GM19397 (cell line): ENCODE measurements around the gene RPS15A.

Source experiments
- ATAC-seq: cut with Tn5 transposase; IDR thresholded peaks from one replicate; pipeline ENCODE4 v1.9.1; 2021; ENCODE audit warnings: mild to moderate bottlenecking, moderate library complexity; ENCODE audit not compliant: unreplicated experiment

The RPS15A gene

DNA sequence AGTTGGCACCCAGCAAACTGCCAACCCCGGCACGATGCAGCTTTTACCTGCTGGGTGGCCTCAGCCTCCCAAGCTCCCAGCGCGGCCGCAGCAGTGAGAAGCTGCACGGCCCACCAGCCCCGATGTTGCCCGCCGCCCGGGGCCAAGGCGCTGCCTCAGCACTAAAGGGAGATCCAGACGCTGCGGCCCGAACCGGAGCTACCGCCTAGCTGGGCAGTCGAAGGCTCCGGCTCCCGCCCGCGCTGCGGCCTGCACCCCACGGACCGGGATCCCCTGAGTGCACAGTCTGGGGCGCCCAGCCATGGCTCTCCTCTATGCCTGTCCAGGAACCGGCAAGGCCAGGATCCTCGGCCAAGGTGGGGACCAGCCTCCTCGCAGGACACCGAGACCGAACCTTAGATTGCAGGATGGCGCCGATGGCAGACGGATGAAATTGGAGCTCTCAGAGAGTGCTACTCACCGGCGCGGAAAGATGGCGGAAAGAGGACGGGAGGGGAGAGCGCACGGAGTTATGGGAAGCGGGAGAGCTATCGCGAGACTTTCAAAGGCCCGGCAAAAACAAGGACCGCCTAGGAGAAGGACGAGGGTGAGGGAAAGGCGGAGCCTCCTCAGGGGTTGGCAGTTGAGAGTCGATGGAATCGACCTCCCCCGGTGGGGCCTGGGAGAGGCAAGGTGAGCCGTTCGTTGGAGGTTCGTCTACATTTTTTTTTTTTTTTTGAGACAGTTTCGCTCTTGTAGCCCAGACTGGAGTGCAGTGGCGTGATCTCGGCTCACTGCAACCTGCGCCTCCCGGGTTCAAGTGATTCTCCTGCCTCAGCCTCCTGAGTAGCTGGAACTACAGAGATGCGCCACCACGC lies at the start of gene RPS15A:
RPS15A (minus strand) TSS at position 485 of the 857 bp plus-strand sequence. CDS start 1,221 bp downstream, outside the sequence.
- peak; percentile 86 for ATAC-seq

DNA sequence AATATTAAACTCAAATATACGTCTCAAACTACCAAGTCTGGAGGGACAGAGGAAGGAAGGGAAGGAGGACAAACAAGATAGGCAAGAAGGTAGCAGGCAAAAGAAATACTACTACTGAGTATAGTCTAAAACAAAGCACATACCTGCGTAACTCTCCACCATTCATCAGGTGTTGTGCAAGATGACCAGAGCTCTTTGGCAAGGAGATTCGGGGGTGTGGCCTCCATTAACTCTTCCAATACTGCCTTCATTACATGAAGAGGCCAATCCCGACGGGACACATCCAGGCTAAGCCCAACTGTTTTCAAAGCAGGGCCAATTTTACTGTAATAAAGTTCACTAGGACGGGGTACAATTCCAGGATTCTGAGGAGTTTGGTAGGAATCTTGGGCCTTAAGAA lies 49.4 kb upstream of the RPS15A start:
- ATAC-seq: no peak

DNA sequence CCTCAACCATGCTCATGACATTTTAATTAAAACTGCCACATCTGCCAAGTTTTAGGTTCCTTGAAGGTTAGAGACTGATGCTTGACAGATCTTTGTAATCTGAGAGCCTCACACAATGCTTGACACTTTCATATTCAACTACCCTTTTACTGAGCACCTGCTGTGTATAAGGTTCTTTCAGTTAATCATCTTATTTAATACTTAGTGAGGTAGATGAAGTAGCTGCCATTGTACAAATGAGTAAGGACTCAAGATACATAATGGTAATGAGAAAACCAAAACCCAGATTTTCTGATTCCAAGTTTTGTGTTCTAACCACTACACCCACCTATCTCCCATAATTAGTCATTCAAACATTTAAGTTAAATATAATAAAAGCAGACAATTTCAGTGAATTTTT lies 46.6 kb upstream of the RPS15A start:
- ATAC-seq: no peak

DNA sequence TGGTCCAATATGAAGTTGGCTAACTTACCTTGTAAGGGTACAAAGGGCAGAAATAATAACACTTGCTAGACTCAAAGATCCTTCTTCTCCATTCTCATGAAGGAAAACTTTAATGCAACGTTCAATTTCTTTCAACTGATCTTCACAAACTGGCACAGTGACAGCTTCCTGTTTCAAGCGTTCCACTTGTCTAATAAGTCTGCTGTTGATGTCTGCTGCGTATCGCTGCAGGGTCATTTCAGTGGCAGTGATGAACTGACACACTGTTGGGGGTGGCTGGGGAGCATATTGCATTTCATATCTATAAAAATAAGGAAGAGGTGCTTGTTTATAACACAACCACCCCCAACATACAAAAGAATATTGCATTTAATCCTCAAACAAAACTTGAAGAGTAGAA lies 44.7 kb upstream of the RPS15A start:
- ATAC-seq: no peak

DNA sequence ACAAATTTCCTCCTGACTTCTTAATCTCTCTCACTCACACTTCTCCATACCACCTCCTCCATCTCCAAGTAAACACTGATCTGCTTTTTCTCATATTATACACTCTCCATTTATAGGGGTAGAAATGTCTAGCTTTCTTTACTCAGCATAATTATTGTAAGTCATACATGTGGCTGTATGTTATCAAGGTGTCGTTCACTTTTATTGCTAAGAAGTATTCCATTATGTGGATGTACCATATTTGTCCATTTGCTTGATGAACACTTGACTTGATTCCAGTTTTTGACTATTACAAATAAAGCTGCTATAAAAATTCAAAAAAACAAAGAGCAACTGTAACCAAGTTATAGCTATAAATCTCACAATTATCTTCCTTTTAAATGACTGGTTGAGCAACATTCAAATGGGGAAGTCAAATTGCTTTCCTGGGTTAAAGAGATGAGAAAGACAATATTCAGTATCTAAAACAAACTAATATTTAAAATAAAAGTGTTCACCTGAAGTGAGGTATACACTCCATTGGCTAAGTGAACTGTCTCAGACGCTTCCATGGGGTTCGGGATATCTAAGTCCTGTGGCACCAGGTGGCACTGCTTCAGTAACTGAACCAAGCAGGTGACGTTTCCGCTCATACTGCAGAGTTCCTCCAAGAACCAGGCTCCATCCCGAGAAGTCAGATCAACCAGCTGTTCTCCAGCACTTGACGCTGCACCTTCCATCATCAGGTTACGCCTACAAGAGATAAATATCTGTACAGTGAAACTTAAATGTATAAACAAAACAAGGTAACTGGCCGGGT lies 43.8 kb upstream of the RPS15A start:
- no peak for ATAC-seq

DNA sequence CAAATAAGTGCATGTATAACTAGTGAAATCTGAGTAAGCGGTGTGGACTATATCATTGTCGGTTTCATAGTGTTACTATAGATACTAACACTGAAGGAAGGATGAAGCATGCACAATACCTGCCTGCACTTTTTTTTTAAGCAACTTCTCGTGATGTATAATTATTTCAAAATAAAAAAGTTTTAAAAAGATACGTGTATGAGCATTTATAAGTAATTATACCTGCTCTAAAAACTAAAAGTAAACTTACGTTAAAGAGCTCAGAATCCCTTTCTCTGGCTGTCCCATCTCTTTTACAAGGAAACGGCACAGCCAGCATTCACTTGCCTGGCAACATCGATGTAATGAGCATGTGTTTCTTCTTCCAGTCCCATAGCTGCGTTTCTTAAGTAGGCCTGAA lies 42.5 kb upstream of the RPS15A start:
- ATAC-seq: no peak

DNA sequence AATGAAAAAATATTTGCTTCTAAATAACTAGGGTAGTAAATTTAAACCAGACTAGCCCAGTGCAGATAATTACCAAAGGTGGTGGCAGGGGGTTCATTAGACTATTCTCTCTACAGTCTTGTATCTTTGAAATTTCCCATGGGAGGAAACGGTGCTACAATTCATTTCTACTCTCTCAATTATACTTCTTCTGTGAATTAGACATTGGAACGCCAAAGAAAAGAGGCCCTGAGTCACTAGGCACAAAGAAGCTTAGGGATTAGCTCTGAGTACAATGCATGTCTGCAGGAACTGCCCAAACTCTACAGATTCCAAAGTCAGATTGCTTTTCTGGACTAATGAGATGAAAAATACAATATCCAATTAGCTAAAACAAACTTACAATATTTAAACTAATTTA lies 41.9 kb upstream of the RPS15A start:
- no peak for ATAC-seq

DNA sequence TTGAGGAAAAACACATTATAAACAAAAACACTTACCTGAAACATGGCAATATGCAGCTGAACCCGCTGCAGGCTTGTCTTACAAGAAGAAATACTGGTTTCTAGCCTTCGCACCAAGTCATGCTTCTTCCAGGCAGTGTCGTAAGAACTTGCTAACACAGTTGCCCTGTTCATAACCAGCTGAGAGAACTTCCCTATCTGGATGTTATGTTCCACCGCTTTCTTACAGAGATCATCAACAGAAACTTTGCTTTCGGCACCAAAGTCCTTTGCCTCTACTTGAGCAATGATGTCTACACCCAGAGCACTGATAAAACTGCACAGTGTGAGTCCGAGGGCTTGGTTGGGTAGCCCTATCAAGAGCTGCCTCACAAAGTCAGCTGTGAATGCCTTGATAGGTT lies 39.1 kb upstream of the RPS15A start:
- no peak for ATAC-seq

DNA sequence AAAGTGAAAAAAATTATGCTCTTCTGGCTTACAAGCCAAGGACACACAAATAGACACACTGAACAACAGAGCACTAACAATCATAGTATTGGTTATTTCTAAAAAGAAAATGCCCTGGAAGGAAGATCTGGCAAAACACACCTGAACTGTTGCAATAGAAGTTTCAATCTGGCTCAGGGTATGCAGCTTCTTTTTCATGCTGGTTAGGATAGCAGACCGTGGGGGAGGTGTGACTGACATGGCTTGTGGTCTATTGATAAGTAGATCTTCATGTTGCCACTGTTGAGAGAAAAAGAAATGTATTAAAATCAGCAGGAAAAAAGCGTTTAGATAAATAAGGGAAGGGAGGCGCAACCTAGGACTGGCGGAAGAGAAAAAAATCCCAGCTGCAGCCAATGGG lies 37.8 kb upstream of the RPS15A start:
- ATAC-seq: no peak

DNA sequence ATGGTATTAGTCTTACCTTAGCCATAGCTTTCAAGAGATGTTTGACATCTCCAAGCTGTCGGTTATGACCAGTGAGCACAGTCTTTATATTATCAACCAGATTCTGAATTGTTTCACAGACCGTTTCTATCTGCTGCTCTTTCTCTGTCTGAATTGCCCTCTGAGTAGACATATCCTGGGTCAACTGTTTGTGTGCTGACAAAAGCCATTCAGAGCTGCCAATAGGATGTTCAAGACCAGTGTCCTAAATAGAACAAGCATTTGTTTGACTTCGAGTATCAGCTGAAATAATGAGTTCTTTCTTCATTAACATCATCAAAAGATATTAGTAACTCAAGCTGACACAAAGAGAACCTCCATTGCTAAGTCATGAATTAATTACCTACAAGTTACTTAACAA lies 26.2 kb upstream of the RPS15A start:
- no peak for ATAC-seq

DNA sequence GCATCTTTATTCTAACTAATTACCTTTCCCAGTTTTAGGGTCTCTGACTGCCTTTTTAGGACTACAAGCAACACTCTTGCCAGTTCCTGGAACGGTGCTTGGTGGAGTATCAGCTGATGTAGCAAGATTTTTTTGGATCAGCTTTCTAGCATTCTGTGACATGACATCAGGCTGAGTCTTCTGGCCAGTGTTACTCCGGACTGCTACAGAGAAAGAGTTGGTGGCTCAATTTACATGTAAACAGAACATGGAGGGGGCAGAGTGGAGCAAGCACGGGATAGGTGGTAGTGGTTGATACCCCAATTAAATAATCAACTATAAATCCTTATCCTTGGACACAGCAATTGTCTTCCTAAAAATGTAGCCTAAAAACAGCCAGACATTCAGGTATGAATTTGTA lies 21.8 kb upstream of the RPS15A start:
- ATAC-seq: no peak

DNA sequence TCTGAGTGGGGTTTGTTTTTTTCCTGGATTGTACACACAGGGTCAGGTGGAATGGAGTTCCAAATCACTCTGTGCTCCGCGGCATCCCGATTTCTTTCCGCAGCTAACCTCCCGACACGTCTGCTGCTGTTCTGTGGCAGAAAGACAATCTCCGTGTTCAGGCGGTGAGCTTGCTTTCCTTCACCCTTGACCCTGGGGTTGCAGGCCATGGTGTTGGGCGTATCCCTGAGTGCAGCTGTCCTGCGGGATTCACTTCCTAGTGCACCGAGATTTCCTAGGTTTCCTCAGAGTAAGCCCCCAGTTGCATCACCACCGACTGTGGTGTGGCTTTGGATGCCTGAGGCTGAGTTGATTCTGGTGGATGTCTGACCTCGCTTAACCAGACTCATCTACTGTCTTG lies 19.0 kb upstream of the RPS15A start:
- no peak for ATAC-seq

DNA sequence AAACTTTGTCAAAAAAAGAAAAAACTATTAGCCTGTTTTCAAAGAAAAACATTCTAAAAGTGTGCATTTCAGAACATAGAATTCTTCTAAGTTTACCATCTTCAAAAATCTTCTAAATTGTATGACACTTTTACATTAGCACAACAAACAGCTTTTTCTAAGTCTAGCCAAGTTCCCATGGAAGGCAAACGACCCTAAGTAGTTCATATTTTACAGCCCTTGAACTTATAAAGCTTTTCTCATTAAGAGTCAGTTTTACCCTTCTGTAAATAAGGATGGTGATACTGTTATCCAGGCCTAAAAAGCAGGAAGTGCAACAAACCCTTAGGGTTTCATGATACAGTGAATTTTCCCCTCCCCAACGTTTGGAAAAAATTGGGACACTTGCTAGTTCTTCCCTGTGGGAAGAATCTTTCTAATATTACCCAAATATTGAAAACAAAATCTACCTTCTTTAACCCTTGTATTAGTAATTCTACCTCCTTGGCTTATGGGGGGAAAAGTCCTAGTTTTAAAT lies 15.2 kb upstream of the RPS15A start:
- no peak for ATAC-seq

DNA sequence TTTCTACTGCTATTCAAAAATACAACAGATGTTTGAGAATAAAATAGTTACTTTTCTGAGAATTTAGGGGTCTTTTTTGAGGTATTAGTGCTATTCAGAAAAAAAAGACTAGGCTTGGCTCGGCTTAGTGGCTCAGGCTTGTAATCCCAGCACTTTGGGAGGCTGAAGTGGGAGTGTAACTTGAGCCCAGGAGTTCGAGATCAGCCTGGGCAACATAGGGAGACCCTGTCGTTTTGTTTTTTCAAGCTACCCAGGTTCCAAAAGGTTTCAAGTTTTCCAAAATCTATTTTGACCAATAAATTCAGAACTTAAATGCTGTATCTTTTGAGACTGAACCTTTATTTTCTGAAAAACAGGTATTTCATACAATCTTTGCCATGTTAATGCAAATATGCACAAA lies 14.4 kb upstream of the RPS15A start:
- no peak for ATAC-seq

DNA sequence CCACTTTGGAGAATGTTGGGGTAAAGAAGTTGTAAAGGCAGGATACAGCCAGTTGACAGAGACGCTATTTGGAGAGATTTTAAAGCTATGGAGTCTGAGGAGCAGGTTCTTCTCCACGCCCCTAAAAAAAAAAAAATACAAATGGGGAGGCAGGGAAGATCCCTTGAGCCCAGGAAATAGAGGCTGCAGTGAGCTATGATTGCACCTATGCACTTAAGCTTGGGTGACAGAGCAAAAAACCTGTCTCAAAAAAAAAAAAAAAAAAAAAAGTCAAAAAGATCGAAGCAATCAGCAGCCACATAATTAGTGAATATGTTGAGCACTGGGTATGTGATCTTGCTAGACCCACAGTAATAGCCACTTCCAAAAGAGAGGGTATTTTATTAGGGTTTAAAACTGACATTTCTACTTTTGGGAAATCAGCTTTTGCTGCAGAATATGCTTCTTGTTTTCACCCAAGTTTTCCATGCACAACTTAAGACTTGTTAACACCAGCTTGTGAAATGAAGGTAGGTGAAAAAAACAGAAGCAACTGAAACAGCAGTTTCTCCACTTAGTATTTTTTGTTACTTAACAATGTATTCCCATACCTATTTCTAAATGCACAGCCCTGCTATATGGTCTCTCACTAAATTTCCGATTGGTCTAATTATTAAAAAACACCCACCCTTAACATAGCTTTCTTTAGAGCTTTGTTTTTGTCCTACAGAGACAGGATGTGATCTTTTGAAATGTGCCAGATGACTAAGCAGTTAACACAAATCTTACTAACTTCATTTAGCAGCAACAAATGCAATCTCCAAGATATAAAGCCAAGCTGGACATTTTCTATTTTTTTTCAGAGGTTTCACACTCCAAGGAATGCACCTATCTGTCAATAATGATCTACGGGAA lies 13.7 kb upstream of the RPS15A start:
- no peak for ATAC-seq

DNA sequence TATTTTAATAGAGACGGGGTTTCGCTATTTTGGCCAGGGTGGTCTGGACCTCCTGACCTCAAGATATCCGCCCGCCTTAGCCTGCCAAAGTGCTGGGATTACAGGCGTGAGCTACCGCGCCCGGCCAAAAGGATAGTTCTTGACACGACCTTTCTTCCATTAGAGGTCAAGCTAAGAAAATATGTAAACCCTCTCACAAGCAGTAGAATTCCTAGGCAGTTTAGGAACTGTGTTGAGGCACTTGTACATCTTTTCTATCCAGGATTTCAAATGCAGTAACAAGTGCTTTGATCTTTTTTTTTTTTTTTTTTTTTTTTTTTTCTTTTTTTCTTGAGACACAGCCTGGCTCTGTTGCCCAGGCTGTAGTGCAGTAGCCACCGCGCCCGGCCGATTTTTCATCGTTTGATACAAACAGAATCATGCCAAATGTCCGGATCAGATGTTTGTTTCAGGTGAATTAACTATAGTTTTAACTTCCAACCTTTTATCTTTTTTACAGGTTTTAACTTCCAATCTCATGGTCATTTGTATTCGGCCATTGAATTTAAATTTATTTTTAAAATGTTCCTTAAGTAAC lies 12.7 kb upstream of the RPS15A start:
- no peak for ATAC-seq

DNA sequence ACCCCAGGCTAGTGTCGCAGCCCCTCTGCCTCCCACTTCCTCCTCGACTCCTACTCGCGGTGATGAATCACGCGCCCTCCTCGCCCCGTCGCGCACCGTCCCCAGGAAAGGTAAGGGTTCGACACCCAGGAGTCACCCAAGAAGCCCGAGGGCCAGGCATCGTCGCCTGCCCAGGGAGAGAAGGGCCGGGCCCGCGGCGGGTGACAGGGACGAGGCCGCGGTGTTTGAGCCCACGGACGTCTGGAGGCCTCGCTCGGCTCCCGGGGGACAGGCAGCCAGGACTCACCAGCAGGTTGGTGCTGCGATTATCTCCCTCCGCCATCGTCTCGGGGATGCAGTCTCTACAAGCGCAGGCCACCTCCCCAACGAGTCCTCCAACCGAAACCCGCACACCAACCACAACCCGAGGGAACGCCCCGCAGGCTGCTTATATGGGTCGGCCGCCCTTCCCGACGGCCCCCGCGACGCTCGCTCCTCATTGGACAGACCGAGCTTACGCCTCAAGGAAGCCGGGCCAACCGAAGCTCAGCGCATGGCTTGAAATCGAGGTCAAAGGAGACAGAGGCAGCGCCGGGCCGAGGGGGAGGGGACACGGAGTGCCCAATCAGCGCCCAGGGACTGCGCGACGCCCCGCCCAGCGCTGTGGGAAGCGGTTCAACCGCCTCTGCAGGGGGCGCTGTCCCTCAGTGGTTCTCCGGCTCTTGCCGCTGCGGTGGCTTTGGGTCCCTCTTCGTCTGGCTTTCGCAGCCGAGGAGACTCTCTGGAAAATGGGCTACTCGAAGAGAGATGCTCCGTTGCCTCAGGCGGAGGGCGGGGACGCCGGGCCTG lies 11.2 kb upstream of the RPS15A start, which contains the start of gene ARL6IP1:
ARL6IP1 (minus strand) TSS at position 405 of the 828 bp plus-strand sequence; CDS start at position 322, 83 bp downstream.
- peak; percentile 94 for ATAC-seq

DNA sequence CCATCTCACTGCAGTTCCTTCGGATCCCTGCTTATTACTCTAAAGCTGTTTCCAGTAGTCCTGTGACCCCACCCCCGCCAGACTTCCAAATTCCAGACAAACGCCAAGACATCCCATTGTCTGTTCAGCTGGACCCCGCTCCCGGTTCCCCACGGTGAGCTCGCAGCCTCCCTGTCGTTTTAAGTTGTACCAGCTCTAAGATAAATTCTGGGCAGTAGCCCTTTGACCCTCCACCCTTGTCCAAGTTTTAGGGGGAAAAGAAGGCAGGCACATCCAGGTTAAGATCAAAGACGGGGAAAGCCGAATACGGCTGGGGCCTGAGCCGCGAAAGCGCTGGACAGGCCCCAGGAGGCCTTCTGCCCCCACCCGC lies 10.6 kb upstream of the RPS15A start:
- ATAC-seq: no peak

DNA sequence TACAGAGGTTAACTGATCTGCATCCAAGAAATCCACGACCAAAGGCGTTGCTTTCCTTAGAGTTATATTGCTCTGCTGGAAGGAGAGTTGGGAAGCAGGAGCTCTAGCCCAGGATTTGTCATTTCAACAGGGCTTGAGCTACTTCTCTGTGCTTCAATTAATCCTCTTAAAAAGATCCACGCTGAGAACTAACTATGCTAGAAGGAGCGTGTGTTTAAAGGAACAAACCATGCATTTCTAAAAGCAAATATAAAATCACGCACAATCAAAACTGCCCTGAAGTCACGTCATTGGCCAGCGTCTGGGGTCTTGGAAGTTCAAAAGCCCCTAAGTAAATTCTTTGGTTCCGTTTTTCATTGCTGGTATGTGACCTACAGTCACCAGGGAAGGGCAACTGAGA lies 10.2 kb upstream of the RPS15A start:
- ATAC-seq: no peak

DNA sequence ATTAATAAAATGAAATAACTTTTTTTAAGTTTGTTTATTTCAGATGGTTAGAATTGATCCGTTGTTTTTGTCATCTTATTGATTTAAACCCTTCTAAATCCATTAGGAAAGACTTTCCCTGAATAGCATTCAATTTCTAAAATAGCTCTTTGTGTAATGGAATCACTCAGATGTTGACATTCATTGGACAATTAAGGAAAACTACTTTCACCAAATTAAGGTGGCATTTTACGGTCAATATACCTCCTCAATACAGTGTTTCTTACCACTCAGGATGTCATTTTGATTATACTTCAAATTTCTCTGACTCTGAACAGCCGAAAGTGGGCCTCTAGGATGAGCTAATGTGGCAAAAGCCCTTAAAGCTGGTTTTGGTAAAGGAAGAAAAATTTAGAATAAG lies 9.4 kb upstream of the RPS15A start:
- ATAC-seq: no peak
